GM12875 (cell line): ENCODE results near the gene TTLL7.

ENCODE experiments used
- H3K4me3 ChIP-seq: one replicate; pipeline ENCODE4 v1.5.1; 2011; ENCODE audit warnings: low read depth, low read length, control low read depth
- CTCF ChIP-seq: IDR thresholded peaks from 2 replicates; pipeline ENCODE4 v1.5.1; 2011; ENCODE audit warnings: low read depth, mild to moderate bottlenecking, control low read depth, inconsistent platforms, low read length, moderate library complexity, borderline replicate concordance; ENCODE audit not compliant: insufficient read depth

TTLL7 gene

GRCh38 chr1:83932281-83932680 lies 66.7 kb downstream of the TTLL7 start:
- TF ChIP-seq CTCF: no peak
- H3K4me3 ChIP-seq: no peak overlapping the region

GRCh38 chr1:83931658-83932253 lies 67.2 kb downstream of the TTLL7 start:
- no peak overlapping the region for H3K4me3 ChIP-seq
- peak; percentile 43; the same call in 1 of the 2 replicates for TF ChIP-seq CTCF

GRCh38 chr1:83929184-83929583 lies 69.7 kb downstream of the TTLL7 start:
- no peak overlapping the region for H3K4me3 ChIP-seq
- TF ChIP-seq CTCF: no peak

GRCh38 chr1:83928396-83928795 lies 70.5 kb downstream of the TTLL7 start:
- TF ChIP-seq CTCF: no peak
- no peak overlapping the region for H3K4me3 ChIP-seq

GRCh38 chr1:83927701-83928100 lies 71.2 kb downstream of the TTLL7 start:
- no peak for TF ChIP-seq CTCF
- no peak overlapping the region for H3K4me3 ChIP-seq

- no peak overlapping the region for H3K4me3 ChIP-seq
- TF ChIP-seq CTCF: no peak
Observed at GRCh38 chr1:83927061-83927460, 71.9 kb downstream of the TTLL7 start.

- TF ChIP-seq CTCF: no peak
- no peak overlapping the region for H3K4me3 ChIP-seq
Observed at GRCh38 chr1:83923553-83923952, 75.4 kb downstream of the TTLL7 start.
